Mesenchymal stem cell (in vitro differentiated cells and primary cell): Measurements from ENCODE around the gene MPI.
A peak's percentile ranks its signal among the peaks of the same experiment; 100 is the strongest.
"Not testable (repeated sequence)": the region's sequence is repeated elsewhere in the genome, so short reads cannot be mapped to it uniquely, and the experiment has no call there.

Source experiments
- DNase-seq: peaks from one replicate; pipeline ENCODE4 v3.0.0-alpha.2; 2013
- H2AFZ ChIP-seq: one replicate; pipeline ENCODE4 v1.6.1; 2013; ENCODE audit warnings: low read depth, mild to moderate bottlenecking, control low read depth, inconsistent platforms, low read length, moderate library complexity
- H2AK5ac ChIP-seq: 2 replicates; pipeline ENCODE4 v1.6.1; 2013; ENCODE audit warnings: low read length, moderate library complexity, mild to moderate bottlenecking, inconsistent platforms; ENCODE audit not compliant: severe bottlenecking
- H2BK120ac ChIP-seq: one replicate; pipeline ENCODE4 v1.6.1; 2013; ENCODE audit warnings: low read depth, mild to moderate bottlenecking, inconsistent platforms, low read length, moderate library complexity
- H2BK12ac ChIP-seq, 2 experiments: one replicate each; pipeline ENCODE4 v1.6.1; 2013; ENCODE audit warnings: inconsistent platforms in 2 of 2, low read length in 2 of 2, mild to moderate bottlenecking in 2 of 2, moderate library complexity in 2 of 2, control low read depth in 1 of 2
- H2BK15ac ChIP-seq: one replicate; pipeline ENCODE4 v1.6.1; 2013; ENCODE audit warnings: mild to moderate bottlenecking, low read depth, inconsistent platforms; ENCODE audit not compliant: poor library complexity, severe bottlenecking
- H2BK5ac ChIP-seq: 2 replicates; pipeline ENCODE4 v1.6.1; 2013; ENCODE audit warnings: low read depth, mild to moderate bottlenecking, low read length, control low read depth, inconsistent platforms; ENCODE audit not compliant: poor library complexity, severe bottlenecking
- H3K14ac ChIP-seq, 2 experiments: one replicate each; pipeline ENCODE4 v1.6.1; 2013; ENCODE audit warnings: inconsistent platforms in 2 of 2, low read length in 2 of 2, control low read depth in 1 of 2, mild to moderate bottlenecking in 1 of 2, moderate library complexity in 1 of 2
- H3K18ac ChIP-seq, 2 experiments: one replicate each; pipeline ENCODE4 v1.6.1; 2013; ENCODE audit warnings: inconsistent platforms in 2 of 2, low read length in 2 of 2, control low read depth in 1 of 2, low read depth in 1 of 2, mild to moderate bottlenecking in 1 of 2
- H3K23ac ChIP-seq, 2 experiments: one replicate each; pipeline ENCODE4 v1.6.1; 2013; ENCODE audit warnings: inconsistent platforms in 2 of 2, low read length in 2 of 2, mild to moderate bottlenecking in 2 of 2, moderate library complexity in 2 of 2, control low read depth in 1 of 2
- H3K27ac ChIP-seq: 2 replicates; pipeline ENCODE4 v1.5.1; 2013; ENCODE audit warnings: mild to moderate bottlenecking, moderate library complexity, low read length, control low read depth, inconsistent platforms; ENCODE audit not compliant: poor library complexity, severe bottlenecking
- H3K27me3 ChIP-seq, 2 experiments: 2 replicates each; pipeline versions ENCODE4 v1.6.1 to v1.7.0; 2013; ENCODE audit warnings: low read length in 2 of 2, mild to moderate bottlenecking in 2 of 2, moderate library complexity in 2 of 2, control low read depth in 1 of 2, inconsistent platforms in 1 of 2; ENCODE audit not compliant: control insufficient read depth in 1 of 2, insufficient read depth in 1 of 2
- H3K36me3 ChIP-seq, 2 experiments: 2 replicates each; pipeline versions ENCODE4 v1.6.1 to v1.7.0; 2013; ENCODE audit warnings: low read length in 2 of 2, control low read depth in 1 of 2, inconsistent platforms in 1 of 2, low read depth in 1 of 2, mild to moderate bottlenecking in 1 of 2; ENCODE audit not compliant: insufficient read depth in 2 of 2, control insufficient read depth in 1 of 2
- H3K4ac ChIP-seq, 2 experiments: one replicate each; pipeline ENCODE4 v1.6.1; 2013; ENCODE audit warnings: inconsistent platforms in 2 of 2, low read length in 2 of 2, mild to moderate bottlenecking in 2 of 2, moderate library complexity in 2 of 2, control low read depth in 1 of 2, low read depth in 1 of 2
- H3K4me1 ChIP-seq: 2 replicates; pipeline ENCODE4 v1.6.1; 2013; ENCODE audit warnings: low read depth, low read length, control low read depth; ENCODE audit not compliant: control insufficient read depth, insufficient read depth
- H3K4me2 ChIP-seq: 2 replicates; pipeline ENCODE4 v1.6.1; 2013; ENCODE audit warnings: low read length, mild to moderate bottlenecking, inconsistent platforms; ENCODE audit not compliant: poor library complexity, severe bottlenecking
- H3K4me3 ChIP-seq, 2 experiments: 2 replicates each; pipeline versions ENCODE4 v1.5.1 to v1.7.0; 2013; ENCODE audit warnings: low read length in 2 of 2, mild to moderate bottlenecking in 2 of 2, control low read depth in 1 of 2, low read depth in 1 of 2; ENCODE audit not compliant: insufficient read depth in 1 of 2
- H3K79me1 ChIP-seq: replicated peaks from 2 replicates; pipeline ENCODE4 v1.6.1; 2013; ENCODE audit warnings: mild to moderate bottlenecking, control low read depth, low read length, inconsistent platforms; ENCODE audit not compliant: poor library complexity, severe bottlenecking
- H3K9ac ChIP-seq: 2 replicates; pipeline ENCODE4 v1.7.0; 2013; ENCODE audit warnings: mild to moderate bottlenecking, low read length, moderate library complexity
- H3K9me3 ChIP-seq: 2 replicates; pipeline ENCODE4 v1.7.0; 2013; ENCODE audit warnings: mild to moderate bottlenecking, low read length; ENCODE audit not compliant: control insufficient read depth
- H4K8ac ChIP-seq: one replicate; pipeline ENCODE4 v1.6.1; 2013; ENCODE audit warnings: inconsistent platforms, mild to moderate bottlenecking, low read length, moderate library complexity
- H4K91ac ChIP-seq: one replicate; pipeline ENCODE4 v1.6.1; 2013; ENCODE audit warnings: mild to moderate bottlenecking, low read length, inconsistent platforms
- WGBS: methylation state at CpG from one replicate; pipeline ENCODE4 v1.1.7; 2013; ENCODE audit warnings: mixed read lengths; 5-methylcytosine and 5-hydroxymethylcytosine counted together

The MPI gene

GRCh38 chr15:74907163-74907870 lies 17.5 kb downstream of the MPI start:
- no peak overlapping the region for H2BK12ac ChIP-seq
- H4K91ac ChIP-seq, result peak overlapping the region; percentile 16
- H3K23ac ChIP-seq, result peak overlapping the region in 1 of 2 experiments; percentile 13
- H3K9ac ChIP-seq, result peak overlapping the region; percentile 97
- H3K27me3 ChIP-seq, result no peaks in the 10 kb centered on the region
- H3K4me2 ChIP-seq, result peak overlapping the region; percentile 94
- 49% methylated on average over 8 of the region's 8 CpGs for WGBS
- peak overlapping the region; percentile 87 for H4K8ac ChIP-seq
- peak overlapping the region; percentile 85 to 87 for H3K4me3 ChIP-seq
- H3K4me1 ChIP-seq, result peaks cover 20% of the 10 kb centered on the region
- H2AFZ ChIP-seq, result peak overlapping the region; percentile 75
- H2BK120ac ChIP-seq, result peak overlapping the region; percentile 66
- H3K36me3 ChIP-seq, result peaks cover 24 to 44% of the 10 kb centered on the region in 2 experiments
- H3K14ac ChIP-seq, result peak overlapping the region in 1 of 2 experiments; percentile 44
- no peak for DNase-seq
- H2AK5ac ChIP-seq, result no peak overlapping the region
- H3K27ac ChIP-seq, result peak overlapping the region; percentile 59
- no peak overlapping the region for H2BK15ac ChIP-seq
- H3K18ac ChIP-seq, result peak overlapping the region; percentile 89 to 94
- no peak overlapping the region for H2BK5ac ChIP-seq
- H3K9me3 ChIP-seq, result no peaks in the 10 kb centered on the region
- H3K4ac ChIP-seq, result peak overlapping the region; percentile 58 to 64
- H3K79me1 ChIP-seq, result peaks cover 14% of the 10 kb centered on the region

- no peak overlapping the region for H2BK120ac ChIP-seq
- no peak overlapping the region for H3K4me3 ChIP-seq
- H3K4me1 ChIP-seq, result peaks cover 20% of the 10 kb centered on the region
- no peak overlapping the region for H4K91ac ChIP-seq
- H2AK5ac ChIP-seq, result no peak overlapping the region
- no peak for DNase-seq
- no peaks in the 10 kb centered on the region for H3K27me3 ChIP-seq
- H3K9ac ChIP-seq, result no peak overlapping the region
- no peak overlapping the region for H3K14ac ChIP-seq
- H3K4me2 ChIP-seq, result no peak overlapping the region
- H3K36me3 ChIP-seq, result peaks cover 20 to 40% of the 10 kb centered on the region in 2 experiments
- H2AFZ ChIP-seq, result no peak overlapping the region
- H4K8ac ChIP-seq, result no peak overlapping the region
- no peak overlapping the region for H3K4ac ChIP-seq
- H3K27ac ChIP-seq, result no peak overlapping the region
- peaks cover 7% of the 10 kb centered on the region for H3K79me1 ChIP-seq
- no peak overlapping the region for H3K18ac ChIP-seq
- H3K23ac ChIP-seq, result no peak overlapping the region
- no peaks in the 10 kb centered on the region for H3K9me3 ChIP-seq
- no peak overlapping the region for H2BK15ac ChIP-seq
- no peak overlapping the region for H2BK5ac ChIP-seq
- H2BK12ac ChIP-seq, result no peak overlapping the region
- 98% methylated on average over 4 of the region's 4 CpGs for WGBS
Observed at GRCh38 chr15:74908635-74909034, 18.8 kb downstream of the MPI start.

- Histone ChIP-seq H2AK5ac (no peak overlapping the region), H2BK12ac (no peak overlapping the region), H3K23ac (no peak overlapping the region), H3K18ac (no peak overlapping the region), H3K4me2 (no peak overlapping the region), H3K36me3 (peaks cover 40 to 51% of the 10 kb centered on the region in 2 experiments), H4K91ac (no peak overlapping the region), H3K79me1 (peaks cover 3% of the 10 kb centered on the region), H3K27ac (no peak overlapping the region), H3K9ac (peak overlapping the region; percentile 8), H2BK120ac (no peak overlapping the region), H2AFZ (no peak overlapping the region), H3K4ac (no peak overlapping the region), H3K9me3 (no peaks in the 10 kb centered on the region), H3K14ac (no peak overlapping the region), H3K4me3 (no peak overlapping the region), H3K4me1 (peaks cover 8% of the 10 kb centered on the region), H2BK15ac (no peak overlapping the region), H2BK5ac (no peak overlapping the region), H4K8ac (no peak overlapping the region), H3K27me3 (no peaks in the 10 kb centered on the region)
- 96% methylated on average over 9 of the region's 9 CpGs for WGBS
- no peak for DNase-seq
Observed at GRCh38 chr15:74913041-74913440, 23.2 kb downstream of the MPI start.

- not testable (repeated sequence) for H3K4me1 ChIP-seq, H3K79me1 ChIP-seq, H3K27ac ChIP-seq, H2BK15ac ChIP-seq, H2BK12ac ChIP-seq, H2AFZ ChIP-seq, DNase-seq, H3K18ac ChIP-seq, H3K4me2 ChIP-seq, H3K4ac ChIP-seq, H4K8ac ChIP-seq, H3K23ac ChIP-seq, H3K4me3 ChIP-seq, H4K91ac ChIP-seq, H2BK120ac ChIP-seq, H3K27me3 ChIP-seq, H3K14ac ChIP-seq, H3K9me3 ChIP-seq, H2BK5ac ChIP-seq, H2AK5ac ChIP-seq
- 98% methylated on average over 7 of the region's 8 CpGs for WGBS
- peaks cover 43 to 58% of the 10 kb centered on the region in 2 experiments for H3K36me3 ChIP-seq
- H3K9ac ChIP-seq, result peak overlapping the region; percentile 8
Observed at GRCh38 chr15:74913799-74914198, 24.0 kb downstream of the MPI start.
